Astrocyte of the cerebellum (primary cell): ENCODE measurements around the gene FUT6.
A peak's percentile ranks its signal among the peaks of the same experiment; 100 is the strongest.

ENCODE experiments used
- DNase-seq: peaks from one replicate; pipeline ENCODE4 v3.0.0-alpha.2; 2011; ENCODE audit warnings: low read depth
- H3K4me3 ChIP-seq: 2 replicates; pipeline ENCODE4 v1.5.1; 2011; ENCODE audit warnings: mild to moderate bottlenecking, low read depth, low read length, moderate library complexity
- CTCF ChIP-seq: IDR thresholded peaks from 2 replicates; pipeline ENCODE4 v1.5.1; 2012; ENCODE audit warnings: low read length, low read depth, moderate library complexity, mild to moderate bottlenecking; ENCODE audit errors: missing control alignments
- in situ Hi-C: cut with HindIII; loops from 2 replicates; pipeline ENCODE4 v1.10.0; 2017; ENCODE audit warnings: low sequenced_read_pairs

The FUT6 gene

DNA sequence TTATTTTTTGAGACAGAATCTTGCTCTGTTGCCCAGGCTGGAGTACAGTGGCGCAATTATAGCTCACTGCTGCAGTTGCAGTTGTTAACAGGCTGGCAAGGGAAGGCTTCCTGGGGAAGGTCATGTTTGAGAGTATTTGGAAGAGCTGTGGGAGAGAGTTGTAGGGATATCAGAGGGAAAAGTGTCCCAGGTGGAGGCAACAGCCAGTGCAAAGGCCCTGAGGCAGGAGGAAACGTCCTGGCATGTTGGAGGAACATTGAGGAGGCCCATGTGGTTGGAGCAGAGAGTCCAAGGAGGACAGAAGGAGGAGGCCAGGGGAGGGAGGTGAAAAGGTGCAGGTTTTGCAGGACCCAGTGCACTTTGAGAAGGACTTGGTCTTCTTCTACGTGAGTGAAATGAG, 46.3 kb downstream of the FUT6 start:
- no peak for TF ChIP-seq CTCF
- no peak for DNase-seq
- in situ Hi-C loops = no loop called here
- no peak overlapping the region for H3K4me3 ChIP-seq

- no peak for TF ChIP-seq CTCF
- DNase-seq = no peak
- in situ Hi-C loops = no loop called here
- H3K4me3 ChIP-seq = no peak overlapping the region
Measured at GRCh38 chr19:5792224-5792623, 47.3 kb downstream of the FUT6 start.

DNA sequence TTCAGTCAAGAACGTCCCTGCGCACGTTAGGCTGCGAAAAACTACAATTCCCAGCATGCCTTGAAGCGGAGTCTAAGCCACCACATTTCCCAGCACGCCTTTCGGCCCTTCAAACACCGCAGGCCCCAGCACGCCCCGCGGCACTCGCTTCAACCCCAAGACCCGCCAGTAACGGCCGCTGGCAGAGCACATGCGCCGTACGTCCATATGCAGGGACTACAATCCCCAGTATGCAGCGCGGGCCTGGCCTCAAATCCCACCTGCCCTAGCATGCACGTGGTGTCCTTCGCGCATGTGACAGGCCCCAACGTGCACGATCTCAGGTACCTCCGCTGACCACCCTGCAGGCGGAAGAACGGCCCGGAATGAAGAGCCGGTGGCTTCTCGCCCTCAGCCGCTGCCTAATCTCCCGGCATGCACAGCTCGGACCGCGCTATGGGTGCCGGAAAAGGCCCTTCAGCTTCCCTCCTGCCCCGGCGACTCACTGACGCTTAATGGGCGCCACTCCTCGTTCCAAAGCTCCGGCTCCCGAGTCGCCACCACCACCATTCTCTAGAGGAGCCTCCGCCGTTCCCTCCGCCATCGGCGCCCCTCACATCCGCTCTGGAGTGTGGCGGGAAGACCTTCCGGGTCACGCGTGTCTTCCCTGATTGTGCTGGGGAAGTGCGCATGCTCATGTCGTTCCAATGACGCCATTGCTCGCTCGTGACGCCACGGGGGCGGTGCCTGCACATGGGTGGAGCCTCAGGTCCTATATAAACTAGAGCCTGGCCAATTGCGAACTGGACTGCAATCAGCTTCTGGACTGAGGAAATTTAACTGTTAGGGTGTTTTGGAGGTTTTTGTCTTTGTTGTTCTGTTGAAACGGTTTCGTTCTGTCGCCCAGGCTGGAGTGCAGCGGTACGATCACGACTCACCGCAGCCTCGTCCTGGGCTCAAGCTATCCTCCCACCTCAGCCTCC, 48.7 kb downstream of the FUT6 start, which contains the start of gene DUS3L:
Gene DUS3L, minus strand, starts transcription at position 605 of the 962 bp plus-strand sequence. Its CDS starts 22 bp downstream, at position 583.
- TF ChIP-seq CTCF = no peak
- in situ Hi-C loops = no loop called here
- peak; percentile 97 for DNase-seq
- peak within 1 kb of the TSS; percentile 58 for H3K4me3 ChIP-seq

DNA sequence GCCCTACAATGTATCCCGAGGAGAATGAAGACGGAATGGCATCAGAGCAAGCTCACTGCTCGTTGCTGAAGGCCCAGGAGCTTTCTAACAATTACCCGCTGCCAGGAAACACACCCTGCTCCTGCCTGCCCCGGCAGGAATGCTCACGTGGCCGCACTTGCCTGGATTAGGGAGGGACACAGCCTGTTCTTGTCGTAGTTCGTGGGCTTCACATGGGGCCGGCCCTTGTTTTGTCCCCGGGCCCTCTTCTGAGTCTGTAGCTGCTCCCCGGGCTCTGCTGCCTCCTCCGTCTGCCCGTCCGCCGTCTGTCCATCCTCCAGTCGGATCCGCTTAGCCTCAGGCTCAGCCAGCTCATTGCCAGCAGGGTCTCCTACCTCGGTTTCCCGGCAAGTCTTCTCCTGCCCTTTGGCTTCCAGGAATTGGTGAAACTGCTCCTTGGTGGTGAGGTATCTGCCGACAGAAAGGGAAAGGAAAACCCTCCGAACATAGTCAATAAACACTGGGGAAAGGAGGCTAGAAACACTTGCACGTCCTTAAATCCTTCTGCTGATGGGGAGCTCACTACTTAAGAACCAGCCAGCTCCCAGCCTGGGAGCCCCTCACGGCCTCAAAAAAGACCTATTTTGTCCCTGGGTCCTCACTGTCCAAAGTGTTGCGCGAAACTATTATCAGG, 49.5 kb downstream of the FUT6 start:
- no peak for TF ChIP-seq CTCF
- no peak for DNase-seq
- H3K4me3 ChIP-seq = peak overlapping the region; percentile 58
- in situ Hi-C loops = no loop called here

GRCh38 chr19:5789351-5789761, 50.1 kb downstream of the FUT6 start:
- no peak for TF ChIP-seq CTCF
- in situ Hi-C loops = no loop called here
- H3K4me3 ChIP-seq = no peak overlapping the region
- DNase-seq = no peak

DNA sequence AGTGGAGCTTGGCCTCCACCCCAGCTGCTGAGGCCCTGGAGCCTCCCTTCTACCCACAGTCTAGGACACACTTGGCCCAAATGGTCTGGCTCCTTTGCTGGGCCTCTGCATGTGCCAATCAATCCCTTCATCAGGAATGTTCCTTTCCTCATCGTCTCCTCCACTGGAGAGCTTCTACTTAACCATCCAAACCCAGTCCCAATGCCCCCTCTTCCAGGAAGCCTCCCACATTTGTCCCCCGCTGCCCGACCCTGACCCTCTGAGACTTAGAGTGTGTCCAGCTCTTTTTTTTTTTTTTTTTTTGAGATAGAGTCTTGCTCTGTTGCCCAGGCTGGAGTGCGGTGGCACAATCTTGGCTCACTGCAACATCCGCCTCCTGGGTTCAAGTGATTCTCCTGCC, 51.1 kb downstream of the FUT6 start:
- no peak overlapping the region for H3K4me3 ChIP-seq
- no peak for DNase-seq
- TF ChIP-seq CTCF = no peak
- in situ Hi-C loops = no loop called here
